RWPE2 (cell line): ENCODE results near the gene CPOX.

Experiments
- ATAC-seq: fragments of 200-7000 bp; cut with Tn5 transposase; 3 replicates; pipeline ENCODE4 v1.9.1; 2021; ENCODE audit warnings: low read depth
- DNase-seq: peaks from one replicate; pipeline ENCODE4 v3.0.0-alpha.2; 2020; ENCODE audit warnings: low spot score
- H3K27ac ChIP-seq: fragments of 450-650 bp; 2 replicates; pipeline ENCODE4 v1.5.1; 2017; ENCODE audit warnings: mild to moderate bottlenecking; ENCODE audit not compliant: poor library complexity, severe bottlenecking
- H3K27me3 ChIP-seq: fragments of 250-450 bp; sonication (Bioruptor Pico); 2 replicates; pipeline ENCODE4 v1.5.1; 2021; ENCODE audit warnings: mild to moderate bottlenecking, moderate library complexity; ENCODE audit not compliant: insufficient read depth, poor library complexity, severe bottlenecking
- H3K36me3 ChIP-seq: fragments of 250-450 bp; sonication (Bioruptor Pico); 2 replicates; pipeline ENCODE4 v1.5.1; 2020; ENCODE audit warnings: low read depth, mild to moderate bottlenecking, moderate library complexity
- H3K4me1 ChIP-seq: fragments of 250-450 bp; sonication (Bioruptor Pico); 2 replicates; pipeline ENCODE4 v1.5.1; 2021; ENCODE audit warnings: mild to moderate bottlenecking, moderate library complexity; ENCODE audit not compliant: insufficient read depth, poor library complexity, severe bottlenecking
- H3K4me3 ChIP-seq: fragments of 250-450 bp; sonication (Bioruptor Pico); 2 replicates; pipeline ENCODE4 v1.5.1; 2021; ENCODE audit warnings: mild to moderate bottlenecking, moderate library complexity; ENCODE audit not compliant: severe bottlenecking
- H3K9me3 ChIP-seq: fragments of 250-450 bp; sonication (Bioruptor Pico); 2 replicates; pipeline ENCODE4 v1.5.1; 2021; ENCODE audit warnings: mild to moderate bottlenecking, moderate library complexity; ENCODE audit not compliant: severe bottlenecking
- CTCF ChIP-seq: fragments of 450-650 bp; IDR thresholded peaks from one replicate; pipeline ENCODE4 v1.5.1; 2017; ENCODE audit warnings: mild to moderate bottlenecking, moderate library complexity; ENCODE audit not compliant: poor library complexity, severe bottlenecking

Gene CPOX

GRCh38 chr3:98536456-98537017 is 56.9 kb downstream of the CPOX start:
- Histone ChIP-seq H3K4me1 (no peaks in the 10 kb centered on the region), H3K4me3 (no peak overlapping the region), H3K9me3 (no peaks in the 10 kb centered on the region), H3K27me3 (no peaks in the 10 kb centered on the region), H3K27ac (no peak overlapping the region), H3K36me3 (no peaks in the 10 kb centered on the region)
- no peak for TF ChIP-seq CTCF
- DNase-seq (no peak), ATAC-seq (no peak)

DNA sequence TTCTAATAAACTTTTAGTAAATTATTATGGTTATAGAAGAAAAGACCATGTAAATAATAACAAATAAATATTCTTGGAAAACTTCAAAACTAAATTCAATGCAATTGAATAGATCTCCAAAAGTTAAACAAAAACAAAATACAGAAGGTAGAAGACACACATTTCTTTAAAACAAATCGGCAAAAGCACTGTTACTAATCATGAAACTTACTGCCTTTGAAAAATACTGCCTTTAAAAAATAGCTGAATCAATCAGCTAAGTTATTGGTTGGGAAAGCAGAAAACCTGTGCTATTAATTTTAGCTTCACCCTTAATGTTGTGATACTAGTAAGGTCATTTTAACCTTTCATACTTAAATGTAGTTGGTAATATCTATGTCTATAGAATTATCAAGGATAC is 58.7 kb downstream of the CPOX start:
- TF ChIP-seq CTCF: no peak
- no peak for ATAC-seq
- no peak overlapping the region for H3K4me3 ChIP-seq

DNA sequence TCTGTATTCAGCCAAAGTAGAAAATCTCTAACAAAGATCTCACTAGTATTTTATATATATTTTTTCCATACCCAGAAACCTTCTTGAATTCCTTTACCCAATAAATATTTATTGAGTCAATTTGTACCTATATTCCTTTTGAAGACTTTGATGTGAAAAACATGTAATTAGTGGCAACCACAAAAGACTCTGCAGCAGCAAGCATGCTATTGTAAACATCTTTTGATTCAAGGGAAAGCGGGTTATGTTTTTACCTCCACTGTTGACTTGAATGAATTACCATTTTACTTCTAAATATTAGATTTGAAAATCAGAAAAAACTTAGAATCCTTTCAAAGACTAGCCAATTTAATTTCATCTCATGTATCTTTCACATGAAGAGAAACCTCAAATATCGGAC is 59.2 kb downstream of the CPOX start:
- no peak for DNase-seq
- no peaks in the 10 kb centered on the region for H3K27me3 ChIP-seq
- H3K27ac ChIP-seq: no peak overlapping the region
- no peaks in the 10 kb centered on the region for H3K36me3 ChIP-seq
- H3K4me1 ChIP-seq: no peaks in the 10 kb centered on the region
- H3K9me3 ChIP-seq: no peaks in the 10 kb centered on the region
- ATAC-seq: no peak
- no peak for TF ChIP-seq CTCF
- H3K4me3 ChIP-seq: no peak overlapping the region

More for the DNA sequence above, 58.7 kb downstream of the CPOX start:
- no peak for DNase-seq
- Histone ChIP-seq H3K4me1 (no peaks in the 10 kb centered on the region), H3K27ac (no peak overlapping the region), H3K27me3 (no peaks in the 10 kb centered on the region), H3K36me3 (no peaks in the 10 kb centered on the region), H3K9me3 (no peaks in the 10 kb centered on the region)

GRCh38 chr3:98532709-98533571 is 60.5 kb downstream of the CPOX start:
- no peak for ATAC-seq
- H3K27ac ChIP-seq: no peak overlapping the region

More at GRCh38 chr3:98532709-98533571, 60.5 kb downstream of the CPOX start:
- Histone ChIP-seq H3K4me1 (no peaks in the 10 kb centered on the region), H3K36me3 (no peaks in the 10 kb centered on the region), H3K9me3 (no peaks in the 10 kb centered on the region), H3K4me3 (no peak overlapping the region), H3K27me3 (no peaks in the 10 kb centered on the region)
- no peak for TF ChIP-seq CTCF
- DNase-seq: no peak
